SK-N-SH treated with all-trans-retinoic acid at 6 μM for 48 hours (cell line): ENCODE results near the gene PALMD.
A peak's percentile ranks its signal among the peaks of the same experiment; 100 is the strongest.

Experiments used
- ATAC-seq: fragments of 200-7000 bp; cut with Tn5 transposase; 3 replicates; pipeline ENCODE4 v1.9.1; 2020; ENCODE audit warnings: mild to moderate bottlenecking, moderate library complexity
- BACH2 ChIP-seq: fragments of 250-450 bp; sonication (Bioruptor Pico); IDR thresholded peaks from 2 replicates; pipeline ENCODE4 v1.9.0; 2021; ENCODE audit warnings: mild to moderate bottlenecking, borderline replicate concordance
- CREB5 ChIP-seq: fragments of 250-450 bp; sonication (Bioruptor Pico); IDR thresholded peaks from 2 replicates; pipeline ENCODE4 v1.5.1; 2020; ENCODE audit warnings: low read depth, mild to moderate bottlenecking, moderate library complexity
- CSDC2 ChIP-seq: fragments of 250-450 bp; sonication (Bioruptor Pico); IDR thresholded peaks from 2 replicates; pipeline ENCODE4 v1.5.0; 2020; ENCODE audit warnings: mild to moderate bottlenecking, moderate library complexity
- ESRRG ChIP-seq: fragments of 250-450 bp; sonication (Bioruptor Pico); IDR thresholded peaks from 2 replicates; pipeline ENCODE4 v1.6.1; 2021; ENCODE audit warnings: mild to moderate bottlenecking
- GLIS3 ChIP-seq: fragments of 250-450 bp; sonication (Bioruptor Pico); IDR thresholded peaks from 2 replicates; pipeline ENCODE4 v1.5.0; 2020; ENCODE audit warnings: mild to moderate bottlenecking, moderate library complexity
- ISL1 ChIP-seq: fragments of 250-450 bp; sonication (Bioruptor Pico); IDR thresholded peaks from 2 replicates; pipeline ENCODE4 v2.1.2; 2022; ENCODE audit warnings: mild to moderate bottlenecking, moderate library complexity
- OSR1 ChIP-seq: fragments of 250-450 bp; sonication (Bioruptor Pico); IDR thresholded peaks from 2 replicates; pipeline ENCODE4 v1.8.0; 2022; ENCODE audit warnings: moderate library complexity, mild to moderate bottlenecking, inconsistent platforms
- PATZ1 ChIP-seq: fragments of 250-450 bp; sonication (Bioruptor Pico); IDR thresholded peaks from 2 replicates; pipeline ENCODE4 v1.8.0; 2020; ENCODE audit warnings: mild to moderate bottlenecking, moderate library complexity, borderline replicate concordance
- POU6F1 ChIP-seq: fragments of 250-450 bp; sonication (Bioruptor Pico); IDR thresholded peaks from 2 replicates; pipeline ENCODE4 v1.8.0; 2021; ENCODE audit warnings: low read depth, mild to moderate bottlenecking, moderate library complexity, borderline replicate concordance
- PPARA ChIP-seq: fragments of 250-450 bp; sonication (Bioruptor Pico); IDR thresholded peaks from 2 replicates; pipeline ENCODE4 v1.5.0; 2020; ENCODE audit warnings: mild to moderate bottlenecking, borderline replicate concordance
- RARB ChIP-seq: fragments of 250-450 bp; sonication (Bioruptor Pico); IDR thresholded peaks from 2 replicates; pipeline ENCODE4 v1.8.0; 2021; ENCODE audit warnings: mild to moderate bottlenecking, moderate library complexity
- SNAI2 ChIP-seq: fragments of 250-450 bp; sonication (Bioruptor Pico); IDR thresholded peaks from 2 replicates; pipeline ENCODE4 v1.5.0; 2020; ENCODE audit warnings: mild to moderate bottlenecking, moderate library complexity
- TCF4 ChIP-seq: fragments of 250-450 bp; sonication (Bioruptor Pico); IDR thresholded peaks from 2 replicates; pipeline ENCODE4 v1.8.0; 2021; ENCODE audit warnings: mild to moderate bottlenecking, moderate library complexity, borderline replicate concordance
- TOX ChIP-seq: fragments of 250-450 bp; sonication (Bioruptor Pico); IDR thresholded peaks from 2 replicates; pipeline ENCODE4 v1.8.0; 2021; ENCODE audit warnings: mild to moderate bottlenecking, moderate library complexity, borderline replicate concordance
- ZC3H10 ChIP-seq: fragments of 250-450 bp; sonication (Bioruptor Pico); IDR thresholded peaks from 2 replicates; pipeline ENCODE4 v1.5.1; 2021; ENCODE audit warnings: mild to moderate bottlenecking, moderate library complexity
- ZFP3 ChIP-seq: fragments of 250-450 bp; sonication (Bioruptor Pico); IDR thresholded peaks from 2 replicates; pipeline ENCODE4 v1.5.0; 2020; ENCODE audit warnings: mild to moderate bottlenecking, moderate library complexity
- ZFP30 ChIP-seq: fragments of 450-650 bp; formaldehyde crosslinking; IDR thresholded peaks from 2 replicates; pipeline ENCODE4 v1.5.0; 2022; ENCODE audit warnings: mild to moderate bottlenecking, moderate library complexity
- ZNF565 ChIP-seq: fragments of 450-650 bp; formaldehyde crosslinking; conservative IDR thresholded peaks from 2 replicates; pipeline ENCODE4 v1.5.0; 2020; ENCODE audit warnings: low read depth, mild to moderate bottlenecking, moderate library complexity
- ZNF70 ChIP-seq: fragments of 450-650 bp; formaldehyde crosslinking; IDR thresholded peaks from 2 replicates; pipeline ENCODE4 v1.5.0; 2020; ENCODE audit warnings: mild to moderate bottlenecking, moderate library complexity
- ZNF8 ChIP-seq: fragments of 450-650 bp; formaldehyde crosslinking; IDR thresholded peaks from 2 replicates; pipeline ENCODE4 v1.5.0; 2020; ENCODE audit warnings: mild to moderate bottlenecking, moderate library complexity
- TF ChIP-seq, protein P1 (sequence below): fragments of 250-450 bp; sonication (Bioruptor Pico); IDR thresholded peaks from 2 replicates; pipeline ENCODE4 v1.5.1; 2021; ENCODE audit warnings: mild to moderate bottlenecking, moderate library complexity
- TF ChIP-seq, protein P2 (sequence below): fragments of 250-450 bp; sonication (Bioruptor Pico); IDR thresholded peaks from 2 replicates; pipeline ENCODE4 v1.5.0; 2020; ENCODE audit warnings: mild to moderate bottlenecking, moderate library complexity

Gene PALMD

GRCh38 chr1:99652881-99653281 lies 7.0 kb downstream of the PALMD start (continued):
- TF ChIP-seq OSR1 (CRISPR knock-in tag) = no peak

DNA sequence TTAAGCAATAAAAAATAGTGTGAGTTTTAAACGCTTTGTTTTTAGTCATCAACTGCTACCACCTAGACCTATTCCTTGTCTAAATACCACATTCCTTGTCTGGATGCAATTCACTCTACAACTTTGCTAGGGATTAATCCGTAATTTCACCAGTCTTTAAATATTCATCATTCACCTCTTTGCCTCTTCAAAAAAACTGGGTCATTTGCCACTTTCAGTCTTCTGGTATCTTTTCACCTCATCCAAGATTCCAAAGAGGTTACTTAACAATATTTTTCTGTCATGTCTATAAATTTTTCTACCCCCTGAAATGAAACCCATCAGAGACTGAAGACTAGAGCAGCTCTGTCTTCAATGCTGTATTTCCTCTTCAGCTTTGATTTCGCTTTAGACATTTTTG lies 9.5 kb downstream of the PALMD start:
- no peak for ATAC-seq
- TF ChIP-seq RARB (CRISPR knock-in tag) = no peak
- TF ChIP-seq TOX (CRISPR knock-in tag) = no peak
- TF ChIP-seq ISL1 = peak; percentile 36
- TF ChIP-seq ESRRG = no peak

GRCh38 chr1:99656701-99657100 lies 10.8 kb downstream of the PALMD start:
- ATAC-seq = no peak
- TF ChIP-seq SNAI2 (CRISPR knock-in tag) (no peak), BACH2 (CRISPR knock-in tag) (no peak), GLIS3 (CRISPR knock-in tag) (no peak), TCF4 (CRISPR knock-in tag) (no peak), OSR1 (CRISPR knock-in tag) (no peak), RARB (CRISPR knock-in tag) (no peak), ZFP3 (CRISPR knock-in tag) (no peak), ZC3H10 (CRISPR knock-in tag) (no peak), ZNF70 (CRISPR knock-in tag) (no peak), ISL1 (no peak)
- TF ChIP-seq, protein P1, sequence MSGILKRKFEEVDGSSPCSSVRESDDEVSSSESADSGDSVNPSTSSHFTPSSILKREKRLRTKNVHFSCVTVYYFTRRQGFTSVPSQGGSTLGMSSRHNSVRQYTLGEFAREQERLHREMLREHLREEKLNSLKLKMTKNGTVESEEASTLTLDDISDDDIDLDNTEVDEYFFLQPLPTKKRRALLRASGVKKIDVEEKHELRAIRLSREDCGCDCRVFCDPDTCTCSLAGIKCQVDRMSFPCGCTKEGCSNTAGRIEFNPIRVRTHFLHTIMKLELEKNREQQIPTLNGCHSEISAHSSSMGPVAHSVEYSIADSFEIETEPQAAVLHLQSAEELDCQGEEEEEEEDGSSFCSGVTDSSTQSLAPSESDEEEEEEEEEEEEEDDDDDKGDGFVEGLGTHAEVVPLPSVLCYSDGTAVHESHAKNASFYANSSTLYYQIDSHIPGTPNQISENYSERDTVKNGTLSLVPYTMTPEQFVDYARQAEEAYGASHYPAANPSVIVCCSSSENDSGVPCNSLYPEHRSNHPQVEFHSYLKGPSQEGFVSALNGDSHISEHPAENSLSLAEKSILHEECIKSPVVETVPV = no peak
- TF ChIP-seq, protein P2, sequence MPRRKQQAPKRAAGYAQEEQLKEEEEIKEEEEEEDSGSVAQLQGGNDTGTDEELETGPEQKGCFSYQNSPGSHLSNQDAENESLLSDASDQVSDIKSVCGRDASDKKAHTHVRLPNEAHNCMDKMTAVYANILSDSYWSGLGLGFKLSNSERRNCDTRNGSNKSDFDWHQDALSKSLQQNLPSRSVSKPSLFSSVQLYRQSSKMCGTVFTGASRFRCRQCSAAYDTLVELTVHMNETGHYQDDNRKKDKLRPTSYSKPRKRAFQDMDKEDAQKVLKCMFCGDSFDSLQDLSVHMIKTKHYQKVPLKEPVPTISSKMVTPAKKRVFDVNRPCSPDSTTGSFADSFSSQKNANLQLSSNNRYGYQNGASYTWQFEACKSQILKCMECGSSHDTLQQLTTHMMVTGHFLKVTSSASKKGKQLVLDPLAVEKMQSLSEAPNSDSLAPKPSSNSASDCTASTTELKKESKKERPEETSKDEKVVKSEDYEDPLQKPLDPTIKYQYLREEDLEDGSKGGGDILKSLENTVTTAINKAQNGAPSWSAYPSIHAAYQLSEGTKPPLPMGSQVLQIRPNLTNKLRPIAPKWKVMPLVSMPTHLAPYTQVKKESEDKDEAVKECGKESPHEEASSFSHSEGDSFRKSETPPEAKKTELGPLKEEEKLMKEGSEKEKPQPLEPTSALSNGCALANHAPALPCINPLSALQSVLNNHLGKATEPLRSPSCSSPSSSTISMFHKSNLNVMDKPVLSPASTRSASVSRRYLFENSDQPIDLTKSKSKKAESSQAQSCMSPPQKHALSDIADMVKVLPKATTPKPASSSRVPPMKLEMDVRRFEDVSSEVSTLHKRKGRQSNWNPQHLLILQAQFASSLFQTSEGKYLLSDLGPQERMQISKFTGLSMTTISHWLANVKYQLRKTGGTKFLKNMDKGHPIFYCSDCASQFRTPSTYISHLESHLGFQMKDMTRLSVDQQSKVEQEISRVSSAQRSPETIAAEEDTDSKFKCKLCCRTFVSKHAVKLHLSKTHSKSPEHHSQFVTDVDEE = no peak

- no peak for ATAC-seq
- TF ChIP-seq RARB (CRISPR knock-in tag) = no peak
These were observed 11.5 kb downstream of the PALMD start for GRCh38 chr1:99657213-99658030.

- no peak for ATAC-seq
- TF ChIP-seq, protein P2 = no peak
- no peak for TF ChIP-seq TOX (CRISPR knock-in tag)
- no peak for TF ChIP-seq BACH2 (CRISPR knock-in tag)
- no peak for TF ChIP-seq PPARA
- no peak for TF ChIP-seq PATZ1
- no peak for TF ChIP-seq ZC3H10 (CRISPR knock-in tag)
- TF ChIP-seq ZFP3 (CRISPR knock-in tag) = no peak
- TF ChIP-seq POU6F1 (CRISPR knock-in tag) = no peak
- TF ChIP-seq ESRRG = no peak
- TF ChIP-seq ZFP30 (CRISPR knock-in tag) = no peak
- no peak for TF ChIP-seq ZNF8 (CRISPR knock-in tag)
- no peak for TF ChIP-seq CREB5 (CRISPR knock-in tag)
- TF ChIP-seq ZNF565 = no peak
- TF ChIP-seq CSDC2 (CRISPR knock-in tag) = no peak
- no peak for TF ChIP-seq OSR1 (CRISPR knock-in tag)
These were observed 12.0 kb downstream of the PALMD start for GRCh38 chr1:99658031-99658290.
